Stimulated activated CD4-positive, alpha-beta T cell treated with anti-CD3 and anti-CD28 coated beads, Interleukin-12 subunit alpha, Interleukin-12 subunit beta, amount 100 ng/mL, for 24 hours (primary cell): ENCODE results near the gene HIBADH.

Experiments used
- DNase-seq, 2 experiments: peaks; one replicate each; pipeline ENCODE4 v3.0.0-alpha.2; 2020; ENCODE audit warnings: low read depth in 2 of 2

The HIBADH gene

DNA sequence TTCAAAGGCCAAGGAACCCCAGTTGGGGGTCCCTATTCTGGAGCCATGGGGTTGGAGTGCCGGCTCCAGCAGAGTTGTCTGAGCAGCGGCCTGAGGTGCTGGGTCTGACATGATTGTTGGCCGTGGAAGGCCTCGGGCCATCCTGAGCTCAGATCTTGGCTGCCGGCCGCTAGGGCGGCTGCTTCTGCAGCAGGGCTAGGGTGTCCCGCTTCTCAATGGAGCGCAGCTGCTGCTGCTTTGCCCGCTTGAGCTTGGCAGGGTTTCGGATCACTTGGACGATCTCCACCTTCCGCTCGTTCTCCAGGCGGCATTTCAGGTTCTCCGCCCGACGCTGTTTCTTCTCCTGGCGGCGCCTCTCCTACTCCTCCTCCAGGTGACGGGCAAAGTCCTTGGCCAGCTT is 171.1 kb downstream of the HIBADH start:
- DNase-seq, result no peak

DNA sequence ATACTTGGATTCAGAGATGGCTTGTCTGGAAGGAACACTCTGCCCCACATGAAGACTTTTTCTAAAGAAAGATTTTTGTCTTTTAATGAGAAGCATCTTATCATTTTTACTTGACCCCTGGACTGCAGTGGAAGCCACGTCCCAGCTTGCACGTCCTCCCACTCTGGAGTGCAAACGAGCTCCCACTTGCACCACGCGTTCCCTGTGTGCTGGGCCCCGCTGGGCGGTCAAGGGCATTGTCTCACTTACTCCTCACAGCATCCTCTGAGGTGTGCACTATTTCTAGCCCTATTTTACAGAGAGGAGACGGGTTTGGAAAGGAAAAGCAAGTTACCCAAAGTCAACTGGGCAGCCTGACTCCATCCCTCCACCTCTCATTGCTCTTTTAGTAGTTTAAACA is 175.2 kb downstream of the HIBADH start:
- no peak for DNase-seq

DNA sequence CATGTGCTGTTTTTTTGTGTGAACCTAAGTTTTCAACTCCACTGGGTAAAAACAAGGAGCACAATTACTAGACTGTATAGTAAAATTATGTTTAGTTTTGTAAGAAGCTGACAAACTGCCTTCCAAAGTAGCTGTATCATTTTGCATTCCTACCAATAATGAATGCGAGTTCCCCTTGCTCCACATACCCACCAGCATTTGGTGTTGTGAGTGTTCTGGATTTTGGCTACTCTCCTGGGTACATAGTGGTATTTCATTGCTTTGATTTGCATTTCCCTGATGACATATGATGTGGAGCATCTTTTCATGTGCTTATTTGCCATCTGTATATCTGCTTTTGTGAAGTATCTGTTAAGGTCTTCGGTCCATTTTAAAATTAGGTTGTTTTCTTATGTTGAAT is 178.2 kb downstream of the HIBADH start:
- DNase-seq, result no peak

DNA sequence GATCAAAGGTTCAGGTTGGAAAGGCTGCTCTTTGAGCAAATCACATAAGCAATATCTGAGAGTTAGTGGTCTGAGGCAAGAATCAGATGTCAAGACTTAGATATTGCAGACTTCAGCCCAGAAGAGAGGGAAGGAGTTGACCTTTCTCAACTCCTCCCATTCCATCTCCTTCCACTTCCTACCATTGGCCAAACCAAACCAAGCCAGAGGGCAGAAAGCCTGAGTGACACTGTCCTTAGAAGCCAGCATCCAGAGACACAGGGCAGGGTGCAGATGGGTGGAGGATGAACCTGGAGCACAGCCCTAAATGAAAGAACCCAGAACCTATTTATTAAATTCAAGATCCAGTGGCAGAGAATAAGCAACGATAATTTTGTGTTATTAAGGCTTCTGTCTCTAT is 180.5 kb downstream of the HIBADH start:
- no peak for DNase-seq

DNA sequence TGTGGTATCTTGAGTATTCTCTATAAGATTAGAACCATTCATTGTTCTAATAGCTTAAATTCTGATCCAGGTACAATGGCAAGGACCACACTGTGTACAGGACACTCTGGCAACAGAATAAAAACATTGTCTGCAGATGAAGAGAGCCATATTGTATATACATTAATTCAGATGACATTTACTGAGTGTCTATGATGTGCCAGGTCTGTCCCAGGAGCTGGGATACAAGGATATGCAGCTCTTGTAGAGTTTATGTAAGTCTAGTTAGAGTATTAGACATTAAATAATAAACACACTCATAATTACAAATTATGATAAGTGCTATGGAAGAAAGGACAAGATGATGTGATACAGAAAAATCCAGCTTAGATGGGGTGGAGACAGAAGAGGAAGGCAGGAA is 184.1 kb downstream of the HIBADH start:
- DNase-seq, result no peak

DNA sequence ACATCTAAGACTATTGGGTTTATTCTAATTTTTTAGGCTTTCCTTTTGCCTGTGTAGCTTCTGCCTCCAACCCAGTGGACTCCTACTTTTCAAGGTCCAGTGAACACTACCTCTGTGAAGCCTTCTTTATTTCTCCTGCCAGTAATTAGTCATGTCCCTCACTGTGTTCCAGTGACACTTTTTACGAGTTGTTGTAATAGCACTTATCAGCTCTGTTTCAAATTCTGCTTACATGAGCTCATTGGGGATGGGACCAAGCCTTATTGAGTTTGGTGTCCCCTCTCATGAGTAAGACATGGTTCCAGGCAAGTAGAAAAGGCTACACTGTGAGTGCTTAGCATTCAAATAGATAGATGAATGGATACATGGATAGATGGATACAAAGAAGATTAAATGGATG is 184.6 kb downstream of the HIBADH start:
- DNase-seq, result no peak

DNA sequence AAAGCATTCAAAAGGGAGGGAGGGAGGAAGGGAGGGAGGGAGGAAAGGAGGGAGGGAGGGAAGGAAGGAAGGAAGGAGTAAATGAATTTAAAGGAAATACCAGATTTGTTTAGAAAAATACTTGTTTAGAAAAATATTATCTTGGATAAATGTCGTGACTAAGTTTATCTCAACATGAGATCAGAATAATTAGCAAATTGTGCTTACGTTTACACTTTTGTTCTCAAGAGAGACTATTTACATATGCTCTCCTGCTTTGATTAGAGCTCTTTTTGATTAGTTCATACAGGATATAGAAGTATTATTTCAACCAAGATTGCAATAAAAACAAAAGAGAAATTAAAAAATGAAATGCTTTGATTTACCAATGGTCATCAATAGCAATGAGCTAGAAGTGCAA is 186.2 kb downstream of the HIBADH start:
- no peak for DNase-seq
